HG03571 (cell line): ENCODE results near the gene LILRB2.
"Not testable (repeated sequence)": the region's sequence is repeated elsewhere in the genome, so short reads cannot be mapped to it uniquely, and the experiment has no call there.

Experiments
- ATAC-seq: cut with Tn5 transposase; IDR thresholded peaks from one replicate; pipeline ENCODE4 v1.9.1; 2021; ENCODE audit not compliant: unreplicated experiment

The LILRB2 gene

DNA sequence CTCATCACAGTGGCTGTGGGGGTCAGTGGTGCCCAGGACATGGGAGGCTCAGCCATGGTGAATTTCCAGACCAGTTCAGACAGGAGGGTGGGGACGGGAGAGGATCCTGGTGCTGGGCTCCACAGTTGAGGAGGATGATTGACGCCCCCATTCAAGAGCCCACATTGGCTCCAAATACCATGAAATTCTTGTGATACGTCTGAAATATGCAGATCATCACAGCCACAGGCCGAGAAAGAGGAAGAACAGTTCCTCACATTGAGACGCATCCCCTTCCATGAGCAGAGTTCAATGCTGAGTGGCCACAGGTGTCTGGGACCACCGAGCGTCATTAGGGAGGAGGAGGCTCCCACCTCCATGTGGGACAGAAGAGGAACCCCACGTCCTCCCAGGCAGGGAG, 37.1 kb downstream of the LILRB2 start:
- ATAC-seq, result not testable (repeated sequence)

DNA sequence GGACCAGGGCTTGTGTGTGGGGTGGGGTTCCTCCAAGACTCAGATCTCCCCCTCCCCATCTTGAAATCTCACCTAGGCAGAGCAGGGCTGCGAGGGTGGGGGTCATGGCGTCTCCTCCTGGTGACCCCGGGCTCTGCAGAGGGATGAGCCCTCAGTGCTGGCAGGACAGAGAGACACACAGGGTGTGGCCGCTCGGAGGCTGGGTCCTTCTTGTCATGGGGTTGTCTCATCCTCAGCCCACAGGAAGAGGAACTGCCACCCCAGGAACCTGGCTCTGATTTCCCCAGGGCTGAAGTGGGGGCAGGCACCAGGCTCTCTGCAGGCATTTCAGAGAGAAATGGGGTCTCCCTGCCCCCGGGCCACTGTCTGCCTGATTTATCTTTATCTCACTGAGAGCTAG, 38.3 kb downstream of the LILRB2 start, which contains the start of gene LILRA6:
TSS of gene LILRA6 (minus strand) at position 145 of the 400 bp plus-strand sequence.
- not testable (repeated sequence) for ATAC-seq

DNA sequence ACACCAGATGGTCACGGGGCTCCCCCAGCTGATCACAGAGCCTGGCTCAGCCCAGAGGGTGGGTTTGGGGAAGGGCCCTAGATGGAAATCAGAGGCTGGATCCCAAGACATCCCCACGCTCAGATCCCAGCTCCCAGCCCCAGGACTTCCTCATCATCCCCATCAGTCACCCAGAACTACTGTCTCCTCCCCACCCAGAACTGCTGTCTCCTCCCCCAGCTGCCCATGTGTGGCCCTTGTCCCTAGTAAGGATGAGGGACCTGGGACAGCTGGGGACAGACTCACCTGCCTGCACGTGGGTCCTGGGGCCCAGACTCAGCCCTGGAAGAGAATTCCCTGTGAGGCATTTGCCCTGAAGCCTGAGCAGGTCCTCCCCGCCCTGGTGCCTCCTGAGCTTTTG, 38.7 kb downstream of the LILRB2 start:
- ATAC-seq, result not testable (repeated sequence)

DNA sequence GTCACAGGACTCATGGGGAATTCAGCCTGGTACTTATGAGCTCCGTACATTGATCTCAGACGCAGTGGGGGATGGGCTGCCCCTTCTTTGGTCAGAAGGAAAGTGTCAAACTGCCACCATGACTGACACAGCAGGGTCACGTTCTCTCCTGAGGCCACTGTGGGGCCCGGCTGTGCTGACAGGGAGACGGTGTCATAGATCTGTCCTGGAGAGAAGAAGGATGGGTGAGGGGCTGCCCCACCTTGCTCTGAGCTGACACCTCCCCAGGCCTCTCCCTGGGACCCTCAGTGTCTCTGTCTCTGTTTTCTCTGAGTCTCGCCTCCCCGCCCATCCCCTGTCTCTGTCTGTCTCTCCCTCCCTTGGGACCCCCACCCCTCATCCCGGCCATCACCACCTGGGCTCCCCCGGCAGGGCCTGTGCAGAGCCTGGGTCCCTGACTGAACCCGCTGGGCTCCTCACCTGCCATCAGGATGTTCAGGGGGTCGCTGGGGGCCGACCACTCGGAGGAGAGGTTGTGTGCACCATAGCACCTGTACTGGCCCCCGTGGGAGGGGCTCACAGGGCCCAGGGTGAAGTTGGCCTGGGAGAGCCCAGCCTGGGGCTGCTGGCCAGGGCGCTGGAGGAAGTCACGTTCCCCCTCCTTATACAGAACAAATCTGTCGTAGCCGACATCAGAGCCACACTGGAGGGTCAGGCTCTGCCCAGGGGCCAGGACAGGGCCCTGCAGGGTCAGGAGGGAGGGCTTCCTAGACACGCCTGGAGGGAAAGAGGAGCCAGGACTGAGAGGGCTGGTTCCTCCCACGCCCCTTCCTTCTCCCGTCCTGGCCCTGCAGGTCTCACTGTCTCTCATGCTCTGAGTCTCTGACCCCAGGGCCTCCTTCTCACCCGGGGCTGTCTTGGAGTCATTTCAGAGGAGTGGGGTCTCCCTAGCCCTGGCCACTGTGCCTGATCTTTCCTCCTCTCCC, 40.3 kb downstream of the LILRB2 start:
- not testable (repeated sequence) for ATAC-seq

DNA sequence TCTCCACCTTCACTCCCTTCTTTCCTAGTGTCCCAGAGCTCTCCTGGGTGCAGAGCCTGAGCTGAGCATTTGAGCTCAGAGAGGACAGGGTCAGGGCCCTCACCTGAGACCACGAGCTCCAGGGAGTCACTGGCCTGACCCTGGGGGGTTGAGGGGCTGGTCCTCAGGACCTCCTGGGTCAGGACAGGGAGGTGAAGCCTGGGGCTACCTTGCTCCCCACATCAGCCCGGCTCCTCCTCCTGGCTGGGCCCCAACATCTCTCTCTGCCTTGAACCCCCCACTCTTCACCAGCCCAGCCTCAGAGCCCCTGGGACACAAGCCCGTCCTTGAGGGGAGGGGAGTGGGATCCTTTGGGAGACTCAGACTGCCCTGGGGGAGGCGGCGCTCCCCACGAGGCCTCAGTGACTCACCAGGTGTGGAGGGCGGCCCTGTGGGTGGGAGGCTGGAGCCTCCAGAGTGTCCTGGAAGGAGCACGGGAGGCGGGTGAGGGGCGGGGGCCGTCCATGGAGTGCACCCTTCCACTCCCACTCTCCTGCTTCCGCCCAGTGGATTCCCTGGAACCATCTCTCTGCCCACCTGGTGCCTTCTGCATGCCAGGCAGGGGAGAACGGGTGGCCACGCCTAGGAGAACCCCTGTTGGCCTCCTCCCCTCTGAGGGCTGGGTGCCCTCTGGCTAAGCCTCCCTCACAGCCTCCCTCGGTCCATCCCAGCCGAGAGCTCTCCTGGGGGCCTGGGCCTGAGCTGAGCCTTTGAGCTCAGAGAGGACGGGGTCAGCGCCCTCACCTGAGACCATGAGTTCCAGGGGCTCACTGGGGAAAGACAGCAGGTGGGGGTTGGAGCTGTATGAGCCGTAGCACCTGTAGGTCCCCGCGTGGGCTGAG, 41.2 kb downstream of the LILRB2 start:
- not testable (repeated sequence) for ATAC-seq

DNA sequence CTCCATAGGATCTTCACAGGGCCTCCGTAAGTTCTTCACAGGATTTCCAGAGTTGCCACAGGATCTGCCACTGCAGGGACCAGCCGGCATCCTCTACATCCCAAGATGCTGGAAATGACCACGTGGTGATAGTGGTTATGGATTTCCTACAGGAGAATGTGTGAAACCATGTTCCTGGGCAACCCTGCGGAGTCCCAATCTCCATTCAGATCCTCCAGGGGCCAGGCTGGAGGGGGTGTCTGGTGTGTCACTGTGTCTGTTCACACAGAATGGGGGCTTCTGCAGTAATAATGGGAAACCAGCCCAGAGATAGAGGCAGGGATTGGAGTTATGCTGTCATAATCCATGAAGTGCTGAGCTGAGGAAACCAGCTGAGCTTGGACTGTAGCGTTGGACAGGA, 47.0 kb downstream of the LILRB2 start:
- ATAC-seq, result no peak

DNA sequence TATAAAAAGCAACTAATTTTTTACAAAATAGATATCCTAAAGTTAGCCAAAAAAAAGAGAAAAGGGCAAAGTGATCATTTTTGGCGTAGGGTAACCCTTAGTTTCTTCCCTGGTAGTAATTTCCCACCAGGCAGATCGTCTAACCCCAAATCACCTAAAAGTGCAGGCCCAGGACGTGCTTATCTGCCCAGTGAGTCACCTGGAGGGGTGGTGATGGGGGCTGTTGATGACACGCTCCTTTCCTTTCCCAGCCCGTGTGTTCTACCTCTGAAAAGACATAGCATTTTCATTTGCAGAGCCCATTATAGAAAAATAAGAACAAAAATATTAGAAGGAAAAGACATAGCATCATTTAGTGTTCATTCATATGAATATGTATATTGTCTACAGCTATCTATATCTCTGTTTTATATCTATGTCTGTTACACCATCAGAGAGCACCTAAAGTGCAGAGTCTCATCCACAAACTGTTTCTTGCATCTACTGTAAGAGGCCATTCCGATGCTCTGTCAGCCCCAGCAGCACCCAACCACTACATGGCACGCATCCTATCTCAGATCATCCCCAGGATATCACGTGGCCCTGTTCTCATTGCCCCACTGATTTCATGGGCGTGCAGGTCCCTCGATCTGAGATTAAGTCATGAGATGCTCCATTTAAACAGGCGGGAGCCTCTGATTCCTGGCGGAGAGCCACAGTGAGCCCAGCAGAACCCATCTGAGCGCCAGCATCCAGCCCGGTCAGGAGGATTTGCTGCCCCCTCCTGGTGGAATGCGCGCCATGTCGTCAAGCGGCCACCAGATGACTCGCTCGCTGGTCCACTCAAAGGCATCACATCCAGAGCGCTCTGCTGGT, 49.6 kb downstream of the LILRB2 start:
- ATAC-seq, result no peak

DNA sequence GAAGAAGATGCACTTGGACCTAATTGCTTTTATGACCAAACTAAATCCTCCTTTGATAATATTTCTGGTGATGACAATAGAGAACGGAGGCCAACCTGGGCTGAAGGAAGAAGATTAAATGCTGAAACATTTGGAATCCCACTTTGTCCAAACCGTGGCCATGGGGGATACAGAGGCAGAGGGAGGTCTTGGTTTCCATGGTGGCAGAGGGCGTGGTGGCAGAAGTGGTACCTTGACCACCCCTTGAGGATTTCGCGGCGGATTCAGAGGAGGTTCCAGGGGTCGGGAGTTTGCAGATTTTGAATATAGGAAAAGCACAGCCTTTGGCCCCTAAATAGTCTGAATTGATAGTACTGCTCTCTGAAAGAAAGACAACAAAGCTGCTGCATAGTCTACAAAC, 50.9 kb downstream of the LILRB2 start:
- ATAC-seq, result no peak

DNA sequence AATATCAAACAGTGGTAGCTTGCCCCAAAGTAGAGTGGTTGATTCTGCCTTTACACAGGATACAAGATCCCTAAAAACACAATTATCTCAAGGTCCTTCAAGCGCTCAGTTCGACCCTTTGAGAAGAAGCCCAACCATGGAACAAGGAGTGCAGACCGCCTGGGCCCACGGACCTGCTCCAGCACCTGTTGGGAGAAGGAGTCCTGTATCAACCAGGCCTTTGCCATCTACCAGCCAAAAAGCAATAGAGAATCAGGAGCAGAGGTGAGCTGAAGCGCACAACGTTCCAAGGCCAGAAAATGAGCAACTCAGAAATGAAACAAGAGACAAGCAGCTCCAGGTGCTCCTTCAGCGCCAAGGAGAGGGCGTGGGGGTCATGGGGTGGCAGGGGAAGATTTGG, 51.8 kb downstream of the LILRB2 start:
- ATAC-seq, result no peak

DNA sequence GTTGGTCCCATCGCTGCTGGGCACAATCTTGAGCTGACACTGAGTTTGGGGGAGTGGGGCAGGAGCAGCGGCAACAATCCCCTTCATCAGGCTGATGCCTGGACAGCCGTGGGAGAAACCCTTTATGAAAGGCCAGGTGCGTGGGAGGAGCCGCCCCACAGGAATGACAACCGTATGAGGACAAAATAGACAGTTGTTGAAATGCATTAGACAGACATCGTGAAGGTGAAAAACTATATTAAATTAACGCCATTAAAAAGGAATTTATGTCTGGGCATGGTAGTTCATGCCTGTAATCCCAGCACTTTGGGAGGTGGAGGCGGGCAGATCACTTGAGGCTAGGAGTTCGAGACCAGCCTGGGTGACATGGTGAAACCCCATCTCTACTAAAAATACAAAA, 56.3 kb downstream of the LILRB2 start:
- ATAC-seq, result not testable (repeated sequence)

DNA sequence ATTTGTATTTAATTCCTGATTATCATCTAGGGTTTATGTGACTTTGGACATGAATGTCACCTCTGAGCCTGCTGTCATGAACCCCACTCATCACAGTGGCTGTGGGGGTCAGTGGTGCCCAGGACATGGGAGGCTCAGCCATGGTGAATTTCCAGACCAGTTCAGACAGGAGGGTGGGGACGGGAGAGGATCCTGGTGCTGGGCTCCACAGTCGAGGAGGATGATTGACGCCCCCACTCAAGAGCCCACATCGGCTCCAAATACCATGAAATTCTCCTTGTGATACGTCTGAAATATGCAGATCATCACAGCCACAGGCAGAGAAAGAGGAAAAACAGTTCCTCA, 57.0 kb downstream of the LILRB2 start:
- ATAC-seq, result not testable (repeated sequence)
